Fibroblast of mammary gland (primary cell): ENCODE results near the gene DNAJB2.
A peak's percentile ranks its signal among the peaks of the same experiment; 100 is the strongest.
"Not testable (repeated sequence)": the region's sequence is repeated elsewhere in the genome, so short reads cannot be mapped to it uniquely, and the experiment has no call there.

ENCODE experiments used
- DNase-seq: peaks from one replicate; pipeline ENCODE4 v3.0.0-alpha.2; 2010; ENCODE audit warnings: low read depth
- H3K4me3 ChIP-seq: 2 replicates; pipeline ENCODE4 v1.5.1; 2011; ENCODE audit warnings: low read depth, mild to moderate bottlenecking, low read length, moderate library complexity; ENCODE audit not compliant: control insufficient read depth
- TF ChIP-seq, protein P1 (sequence below): conservative IDR thresholded peaks from 2 replicates; pipeline ENCODE4 v1.5.1; 2011; ENCODE audit warnings: low read depth, low read length, inconsistent platforms; ENCODE audit not compliant: control insufficient read depth, insufficient read depth

Gene DNAJB2

GRCh38 chr2:219300022-219300421 is 20.9 kb downstream of the DNAJB2 start:
- TF ChIP-seq, protein P1, sequence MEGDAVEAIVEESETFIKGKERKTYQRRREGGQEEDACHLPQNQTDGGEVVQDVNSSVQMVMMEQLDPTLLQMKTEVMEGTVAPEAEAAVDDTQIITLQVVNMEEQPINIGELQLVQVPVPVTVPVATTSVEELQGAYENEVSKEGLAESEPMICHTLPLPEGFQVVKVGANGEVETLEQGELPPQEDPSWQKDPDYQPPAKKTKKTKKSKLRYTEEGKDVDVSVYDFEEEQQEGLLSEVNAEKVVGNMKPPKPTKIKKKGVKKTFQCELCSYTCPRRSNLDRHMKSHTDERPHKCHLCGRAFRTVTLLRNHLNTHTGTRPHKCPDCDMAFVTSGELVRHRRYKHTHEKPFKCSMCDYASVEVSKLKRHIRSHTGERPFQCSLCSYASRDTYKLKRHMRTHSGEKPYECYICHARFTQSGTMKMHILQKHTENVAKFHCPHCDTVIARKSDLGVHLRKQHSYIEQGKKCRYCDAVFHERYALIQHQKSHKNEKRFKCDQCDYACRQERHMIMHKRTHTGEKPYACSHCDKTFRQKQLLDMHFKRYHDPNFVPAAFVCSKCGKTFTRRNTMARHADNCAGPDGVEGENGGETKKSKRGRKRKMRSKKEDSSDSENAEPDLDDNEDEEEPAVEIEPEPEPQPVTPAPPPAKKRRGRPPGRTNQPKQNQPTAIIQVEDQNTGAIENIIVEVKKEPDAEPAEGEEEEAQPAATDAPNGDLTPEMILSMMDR: no peak
- DNase-seq: no peak
- no peak overlapping the region for H3K4me3 ChIP-seq

DNA sequence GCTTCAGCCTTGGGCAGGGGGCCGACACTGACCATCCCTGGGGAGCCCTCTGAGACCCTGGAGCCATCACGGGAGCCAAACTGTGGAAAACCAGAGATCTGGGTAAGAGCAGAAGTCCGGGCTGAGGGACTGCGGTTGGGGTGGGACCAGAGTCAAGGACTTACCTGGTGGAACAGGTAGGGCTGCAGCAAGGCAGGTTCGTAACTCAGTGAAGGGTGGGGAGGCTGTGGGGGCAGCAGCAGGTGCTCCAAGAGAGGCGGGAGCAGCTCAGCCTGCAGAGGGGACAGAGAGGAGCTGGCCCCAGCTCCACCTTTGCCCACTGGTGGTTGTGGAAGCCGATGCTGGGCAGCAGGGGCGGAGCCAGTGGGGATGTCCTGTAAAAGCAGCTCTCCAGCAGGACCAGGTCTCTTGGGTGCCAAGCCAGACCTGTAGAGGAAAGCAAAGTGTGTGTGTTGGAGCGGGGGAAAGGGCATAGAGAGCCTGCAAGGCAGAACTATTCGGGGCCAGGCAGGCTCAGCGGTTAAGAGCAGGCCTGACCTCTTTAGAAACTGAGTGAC is 23.3 kb downstream of the DNAJB2 start:
- no peak overlapping the region for H3K4me3 ChIP-seq
- TF ChIP-seq, protein P1: no peak
- DNase-seq: no peak

GRCh38 chr2:219304223-219304622 is 25.1 kb downstream of the DNAJB2 start:
- no peak for DNase-seq
- TF ChIP-seq, protein P1: no peak
- no peak overlapping the region for H3K4me3 ChIP-seq

DNA sequence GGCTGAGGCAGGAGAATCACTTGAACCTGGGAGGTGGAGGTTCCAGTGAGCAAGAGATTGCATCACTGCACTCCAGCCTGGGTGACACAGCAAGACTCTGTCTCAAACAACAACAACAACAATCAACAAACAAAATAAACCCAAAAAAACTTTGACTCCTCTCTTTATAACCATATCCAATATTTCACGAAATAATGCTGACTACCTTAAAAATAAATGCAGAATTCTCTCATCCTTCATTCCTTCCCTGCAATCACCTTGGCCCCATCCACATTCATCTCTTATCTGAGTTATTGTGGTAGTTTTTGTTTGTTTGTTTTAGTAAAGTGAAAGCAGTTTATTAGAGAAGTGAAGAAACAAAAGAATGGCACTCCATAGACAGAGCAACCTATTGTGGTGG is 26.9 kb downstream of the DNAJB2 start:
- TF ChIP-seq, protein P1: no peak
- no peak overlapping the region for H3K4me3 ChIP-seq
- no peak for DNase-seq

DNA sequence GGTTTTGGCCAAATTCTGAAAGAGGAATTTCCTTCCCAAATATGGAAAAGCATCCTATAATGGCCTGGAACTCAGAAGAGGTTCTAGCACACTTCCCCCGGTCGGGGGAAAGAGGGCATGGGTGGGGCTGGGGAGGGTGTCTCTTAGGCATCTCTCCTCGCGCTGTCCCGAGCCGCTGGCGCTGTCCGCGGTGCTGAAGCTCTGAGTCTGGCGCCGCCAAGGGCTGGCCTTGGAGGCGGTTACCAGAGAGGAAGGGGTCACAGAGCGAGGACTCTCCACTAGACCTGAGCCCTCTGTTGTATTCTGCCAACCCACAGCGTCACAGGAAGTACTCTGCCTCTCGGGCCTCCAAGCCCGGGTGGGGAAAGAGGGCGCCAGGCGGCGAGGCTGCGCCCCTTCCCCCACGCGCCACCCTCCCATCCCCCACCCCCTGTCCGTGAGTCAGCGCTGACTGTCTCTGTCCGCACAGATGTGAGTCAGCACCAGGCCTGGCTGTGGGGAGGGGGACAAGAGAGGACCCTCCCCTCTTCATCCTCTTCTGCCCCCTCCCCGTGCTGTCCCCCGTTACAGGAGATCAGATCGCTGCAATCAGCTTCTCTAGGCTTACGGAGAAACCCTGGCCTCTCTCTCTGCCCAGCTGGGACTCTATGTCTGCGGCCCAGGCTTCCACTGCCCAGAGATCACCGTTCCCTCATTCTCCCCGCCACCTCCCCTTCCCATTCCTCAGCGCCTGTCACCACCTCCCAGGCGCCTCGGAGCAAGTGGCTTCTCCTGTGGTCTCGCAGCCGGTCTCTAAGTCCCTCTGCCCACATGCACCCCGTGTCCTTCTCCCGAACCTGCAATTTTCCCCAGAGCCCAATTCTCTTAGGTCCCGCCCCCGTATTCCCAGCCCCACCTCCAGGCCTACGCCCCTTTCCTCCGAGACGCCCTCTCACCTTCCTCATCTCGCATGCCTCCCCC is 29.3 kb downstream of the DNAJB2 start:
- TF ChIP-seq, protein P1: no peak
- H3K4me3 ChIP-seq: peak overlapping the region; percentile 39
- DNase-seq: peak; percentile 67

- DNase-seq: peak; percentile 79
- H3K4me3 ChIP-seq: peak within 1 kb of the TSS; percentile 39
- TF ChIP-seq, protein P1: no peak
Measured at GRCh38 chr2:219309278-219309677, 30.1 kb downstream of the DNAJB2 start, which contains the start of gene PTPRN. TSS of gene PTPRN (minus strand) at chr2:219309401. CDS start at chr2:219309332, 69 bp downstream.

- not testable (repeated sequence) for DNase-seq, H3K4me3 ChIP-seq
Measured at GRCh38 chr2:219312683-219313263, 33.6 kb downstream of the DNAJB2 start.
